Uterus (tissue), 2 donors: ENCODE results near the gene PCMT1.

Source experiments
- CTCF ChIP-seq, 4 experiments: fragments of 200-600 bp in 2 of 4; fragments of 450-650 bp in 2 of 4; sonication (generic) in 2 of 4; IDR thresholded peaks; one replicate each; pipeline ENCODE4 v1.5.1; 2016 to 2019; ENCODE audit warnings: antibody characterized with exemption in 4 of 4, mild to moderate bottlenecking in 2 of 4, moderate library complexity in 1 of 4
- POLR2A ChIP-seq, 2 donors: fragments of 450-650 bp; IDR thresholded peaks; one replicate each; pipeline ENCODE4 v1.6.1; 2016; ENCODE audit warnings: antibody characterized with exemption in 2 of 2, mild to moderate bottlenecking in 1 of 2, moderate library complexity in 1 of 2

- TF ChIP-seq CTCF (IDR thresholded peaks at IDR 0.05): no peak
- TF ChIP-seq POLR2A (IDR thresholded peaks at IDR 0.05): no peak
These were observed 93.6 kb downstream of the PCMT1 start for GRCh38 chr6:149843051-149843633.
